ENCODE data around the gene LSM5. TPM values are rescaled to one million over a fixed set of nuclear protein-coding genes. Genes with fewer than 3 reads are reported as not detected.

Gene LSM5
- total RNA-seq: 72.1 and 80.0 TPM in 2 replicates

DNA sequence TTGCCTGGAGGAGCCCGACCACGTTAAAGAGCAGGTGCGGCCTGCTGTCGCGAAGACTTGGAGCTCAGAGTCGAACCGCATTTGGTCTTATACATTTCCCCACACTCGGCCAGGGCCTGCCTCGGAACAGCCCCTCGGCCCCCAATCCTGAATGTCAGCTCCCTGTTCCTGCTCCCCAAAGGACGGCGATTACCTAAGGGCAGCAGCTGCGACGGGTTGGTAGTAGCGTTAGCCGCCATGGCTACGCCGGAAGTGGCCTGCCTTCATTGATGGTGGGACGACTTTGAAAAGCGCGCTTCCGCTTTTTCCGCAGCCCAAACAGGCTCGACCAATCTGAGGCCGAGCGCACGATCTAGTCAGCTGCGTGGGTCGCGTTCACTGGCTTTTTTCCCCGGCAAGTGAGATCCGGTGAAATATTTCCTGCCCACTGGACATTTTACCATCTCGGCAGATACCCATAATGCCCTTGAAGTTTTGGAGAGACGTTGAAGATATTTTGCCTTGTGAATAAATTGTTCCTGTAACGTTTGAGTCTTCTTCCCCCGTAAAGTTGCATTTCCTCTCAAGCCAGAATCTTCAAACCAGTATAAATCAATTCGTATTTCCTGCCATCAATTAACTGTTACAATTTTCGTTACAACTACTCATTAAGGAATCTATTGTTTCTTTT, at the start of gene LSM5:
Gene LSM5, minus strand, starts transcription at position 254 of the 670 bp plus-strand sequence. Its CDS starts 15 bp downstream, at position 239.
- intact Hi-C loops (cut with micrococcal nuclease): loop anchor here (1.0 to 5.0 kb wide), 6 partner anchors 239 to 1893 kb away; partner anchors contain the start of gene BBS9

DNA sequence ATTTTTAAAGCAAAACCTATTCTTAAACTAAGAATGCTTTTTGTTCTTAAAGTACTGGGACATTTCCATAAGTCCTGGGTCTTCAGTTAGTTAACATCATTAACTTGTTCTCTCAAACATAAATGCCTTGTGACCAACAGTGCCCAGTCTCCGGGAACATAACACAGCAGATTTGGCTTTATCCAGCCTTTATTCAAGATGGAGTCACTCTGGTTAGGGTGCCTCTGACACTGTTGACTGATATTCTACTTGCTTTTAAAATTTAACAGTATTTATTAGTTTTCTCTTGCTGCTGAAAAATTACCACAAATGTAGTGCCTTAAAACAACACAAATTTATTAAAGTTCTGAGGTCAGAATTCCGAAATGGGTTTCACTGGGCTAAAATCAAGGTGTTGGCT, 49.2 kb upstream of the LSM5 start:
- intact Hi-C loops (cut with micrococcal nuclease): no loop called here

- intact Hi-C loops (cut with micrococcal nuclease): no loop called here
Observed at GRCh38 chr7:32537760-32538159, 47.6 kb upstream of the LSM5 start.

GRCh38 chr7:32536585-32536984, 46.4 kb upstream of the LSM5 start:
- intact Hi-C loops (cut with micrococcal nuclease): no loop called here

GRCh38 chr7:32536016-32536415, 45.8 kb upstream of the LSM5 start:
- intact Hi-C loops (cut with micrococcal nuclease): no loop called here

- intact Hi-C loops (cut with micrococcal nuclease): no loop called here
Observed at GRCh38 chr7:32535162-32535702, 45.1 kb upstream of the LSM5 start.

- intact Hi-C loops (cut with micrococcal nuclease): no loop called here
Observed at GRCh38 chr7:32533276-32534029, 43.3 kb upstream of the LSM5 start.

DNA sequence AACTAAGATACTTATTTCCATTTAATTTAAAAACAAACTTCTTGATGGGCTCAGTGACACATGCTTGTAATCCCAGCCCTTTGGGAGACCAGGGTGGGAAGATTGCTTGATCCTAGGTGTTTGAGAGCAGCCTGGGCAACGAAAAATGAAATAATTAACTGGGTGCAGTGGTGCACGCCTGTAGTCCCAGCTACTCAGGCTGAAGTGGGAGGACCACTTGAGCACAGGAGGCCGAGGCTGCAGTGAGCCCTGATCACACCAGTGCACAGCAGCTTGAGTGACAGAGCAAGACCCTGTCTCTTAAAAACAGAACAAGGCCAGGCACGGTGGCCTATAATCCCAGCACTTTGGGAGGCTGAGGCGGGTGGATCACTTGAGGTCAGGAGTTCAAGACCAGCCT, 42.5 kb upstream of the LSM5 start:
- intact Hi-C loops (cut with micrococcal nuclease): no loop called here

- intact Hi-C loops (cut with micrococcal nuclease): no loop called here
Observed at GRCh38 chr7:32532086-32532485, 41.9 kb upstream of the LSM5 start.

DNA sequence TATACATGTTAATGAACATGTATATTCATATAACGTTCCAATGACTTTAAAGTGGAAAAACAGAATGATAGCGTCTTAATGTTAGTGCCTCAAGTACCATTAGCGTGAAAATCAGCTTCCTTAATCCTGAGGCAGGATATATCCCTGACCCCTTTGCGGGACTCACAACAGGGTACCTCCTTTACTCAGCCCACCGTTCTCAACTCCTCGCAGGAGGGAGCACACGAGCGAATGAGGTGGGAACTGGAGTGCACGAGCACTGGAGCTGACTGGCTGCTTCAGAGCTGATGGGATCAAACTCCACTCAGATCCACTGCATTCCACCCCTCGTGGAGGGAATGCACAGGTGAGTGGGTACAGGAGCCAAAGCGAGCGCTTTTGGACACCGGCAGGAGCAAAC, 41.2 kb upstream of the LSM5 start:
- intact Hi-C loops (cut with micrococcal nuclease): no loop called here

- intact Hi-C loops (cut with micrococcal nuclease): no loop called here
Observed at GRCh38 chr7:32525839-32526238, 35.7 kb upstream of the LSM5 start.

GRCh38 chr7:32524631-32525030, 34.5 kb upstream of the LSM5 start:
- intact Hi-C loops (cut with micrococcal nuclease): no loop called here

DNA sequence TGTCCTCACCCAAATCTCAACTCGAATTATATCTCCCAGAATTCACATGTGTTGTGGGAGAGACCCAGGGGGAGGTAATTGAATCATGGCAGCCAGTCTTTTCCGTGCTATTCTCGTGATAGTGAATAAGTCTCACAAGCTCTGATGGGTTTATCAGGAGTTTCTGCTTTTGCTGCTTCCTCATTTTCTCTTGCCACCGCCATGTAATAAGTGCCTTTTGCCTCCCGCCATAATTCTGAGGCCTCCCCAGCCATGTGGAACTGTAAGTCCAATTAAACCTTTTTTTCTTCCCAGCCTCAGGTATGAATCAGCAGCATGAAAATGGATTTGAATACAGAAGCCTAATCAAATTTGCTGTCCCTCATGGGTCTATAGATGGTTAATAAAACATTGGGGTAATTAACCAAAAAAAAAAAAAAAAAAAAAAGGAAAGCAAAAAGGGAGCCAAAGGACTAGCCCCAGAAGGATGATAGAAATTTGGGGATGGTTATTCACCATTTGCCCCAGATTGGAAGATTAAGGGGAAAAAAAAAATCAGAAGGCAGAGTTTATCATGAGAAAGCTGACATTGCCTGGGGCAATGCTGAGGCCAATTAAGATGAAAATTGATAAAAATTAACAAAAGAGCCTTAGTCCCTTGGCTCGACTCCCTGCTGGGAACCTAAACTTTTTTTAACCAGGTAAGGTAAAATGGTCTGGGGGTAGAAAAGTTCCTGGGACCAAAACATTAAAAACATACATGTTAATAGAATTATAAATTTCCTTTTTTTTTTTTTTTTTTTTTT, 32.8 kb upstream of the LSM5 start:
- intact Hi-C loops (cut with micrococcal nuclease): no loop called here

DNA sequence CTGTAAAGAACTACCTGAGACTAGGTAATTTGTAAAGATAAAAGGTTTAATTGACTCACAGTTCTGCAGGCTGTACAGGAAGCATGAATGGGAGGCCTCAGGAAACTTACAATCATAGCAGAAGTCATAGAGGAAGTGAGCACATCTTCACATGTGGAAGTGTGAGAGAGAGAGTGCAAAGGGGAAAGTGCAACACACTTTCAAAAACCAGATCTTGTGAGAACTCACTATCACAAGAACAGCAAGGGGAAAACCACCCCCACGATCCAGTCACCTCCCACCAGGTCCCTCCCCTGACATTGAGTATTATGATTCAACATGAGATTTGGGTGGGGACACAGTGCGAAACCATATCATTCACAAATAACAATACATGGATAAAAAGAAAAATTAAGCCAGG, 29.6 kb upstream of the LSM5 start:
- intact Hi-C loops (cut with micrococcal nuclease): no loop called here

DNA sequence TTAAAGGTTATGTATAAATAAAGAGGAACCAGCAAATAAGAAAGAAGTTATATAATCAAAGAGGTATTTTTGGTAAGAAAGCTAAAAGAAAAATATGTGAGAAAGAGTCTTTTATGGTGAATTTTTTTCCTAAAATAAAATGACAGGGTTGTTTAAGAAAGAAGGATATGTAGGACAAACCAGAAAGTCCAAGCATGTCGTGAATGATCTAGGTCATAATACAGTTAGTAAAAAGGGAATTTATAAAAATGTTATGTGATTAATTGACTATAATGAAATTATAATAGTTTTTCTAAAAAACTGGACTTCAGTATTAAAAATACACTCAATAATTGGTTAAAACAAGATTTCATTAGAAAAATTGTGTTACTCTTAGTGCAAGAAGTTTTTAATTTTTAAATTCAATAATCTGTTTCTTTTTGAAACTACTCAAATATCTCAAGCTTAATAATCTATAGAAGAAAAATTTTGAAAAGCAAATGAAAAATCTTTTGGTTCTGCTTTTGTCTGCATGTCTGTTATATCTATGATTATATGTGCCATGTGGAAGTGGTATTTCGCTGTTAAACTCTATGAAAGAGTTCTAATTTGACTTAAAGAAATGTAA, 28.5 kb upstream of the LSM5 start:
- intact Hi-C loops (cut with micrococcal nuclease): no loop called here

- intact Hi-C loops (cut with micrococcal nuclease): no loop called here
Observed at GRCh38 chr7:32516551-32517100, 26.4 kb upstream of the LSM5 start.

DNA sequence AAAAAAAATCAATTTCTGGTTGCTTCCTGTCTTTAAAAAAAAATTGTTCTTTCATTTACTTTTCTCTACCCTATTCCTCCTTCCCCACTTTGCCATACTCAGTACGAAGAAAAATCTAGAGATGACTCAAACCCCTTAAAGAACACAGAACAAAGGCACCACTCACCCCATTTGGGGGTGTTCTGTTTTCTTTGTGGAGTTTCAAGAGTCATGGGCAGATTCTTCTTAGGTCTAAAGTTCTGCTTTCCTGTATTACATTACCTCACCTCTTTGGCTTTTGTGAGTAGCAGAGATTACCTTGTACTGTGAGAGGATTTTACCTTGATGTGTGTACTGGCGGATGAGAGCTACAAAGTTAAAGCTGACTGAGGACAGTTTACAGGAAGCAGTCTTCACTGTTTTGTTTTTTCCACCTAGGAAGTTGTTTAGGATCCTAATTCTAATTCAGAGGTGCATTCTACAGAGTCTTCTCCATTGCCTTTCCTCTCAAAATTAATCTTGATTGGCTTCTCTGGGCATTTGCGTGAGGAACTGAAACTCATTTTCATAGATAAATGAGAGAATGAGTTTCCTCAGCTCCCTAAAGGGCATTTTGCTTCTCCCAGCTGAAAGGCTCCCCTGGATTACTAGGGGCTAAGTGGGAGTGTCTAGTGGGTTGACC, 25.8 kb upstream of the LSM5 start:
- intact Hi-C loops (cut with micrococcal nuclease): no loop called here

DNA sequence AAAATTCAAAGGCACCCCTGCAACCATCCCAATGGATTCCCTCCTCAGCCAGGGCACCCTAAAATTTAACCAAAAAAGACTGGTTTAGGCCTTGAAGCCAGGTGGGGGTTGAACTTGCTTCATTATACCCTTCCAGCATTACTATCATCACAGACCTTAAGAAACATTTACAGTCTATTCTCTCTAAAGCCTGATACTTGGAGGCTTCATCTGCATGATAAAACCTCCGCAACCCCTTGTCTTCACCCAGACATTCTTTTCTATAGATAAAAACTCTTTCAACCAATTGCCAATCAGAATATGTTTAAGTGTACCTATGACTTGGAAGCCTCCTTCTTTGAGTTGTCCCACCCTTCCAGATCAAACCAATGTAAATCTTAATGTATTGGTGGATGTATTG, 23.0 kb upstream of the LSM5 start:
- intact Hi-C loops (cut with micrococcal nuclease): no loop called here

GRCh38 chr7:32511791-32512190, 21.6 kb upstream of the LSM5 start:
- intact Hi-C loops (cut with micrococcal nuclease): no loop called here

DNA sequence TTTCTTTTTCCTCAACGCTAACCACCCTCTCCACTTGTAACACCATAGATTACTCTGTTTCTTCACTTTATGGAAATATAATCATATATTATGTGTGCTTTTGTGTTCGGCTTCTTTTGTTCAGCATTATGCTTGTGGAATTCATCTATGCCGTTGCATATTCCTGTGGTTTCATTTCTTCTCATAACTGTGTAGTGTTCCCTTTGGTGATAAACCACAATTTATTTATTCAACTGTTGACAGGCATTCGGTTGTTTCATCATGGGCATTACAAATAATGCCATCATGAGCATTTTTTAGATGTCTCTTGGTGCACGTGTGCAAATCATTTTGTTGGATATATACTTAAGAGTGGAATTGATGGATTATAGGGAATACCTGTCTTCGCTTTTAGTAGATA, 17.2 kb upstream of the LSM5 start:
- intact Hi-C loops (cut with micrococcal nuclease): no loop called here

Data from T-helper 2 cell treated with Interferon-gamma antibody and Interleukin-4, amounts not matched to agents 100 ng/mL and 5 ng/mL, for 36 hours (primary cell).